GM10266 (cell line): Measurements from ENCODE around the gene MRPL48.
"Not testable (repeated sequence)": the region's sequence is repeated elsewhere in the genome, so short reads cannot be mapped to it uniquely, and the experiment has no call there.

Source experiments
- DNase-seq: peaks from one replicate; pipeline ENCODE4 v3.0.0; 2012; ENCODE audit errors: extremely low spot score
- TF ChIP-seq, protein P1 (sequence below): IDR thresholded peaks from 2 replicates; pipeline ENCODE4 v1.5.1; 2012; ENCODE audit warnings: mild to moderate bottlenecking, low read depth; ENCODE audit not compliant: control insufficient read depth, insufficient read depth; ENCODE audit errors: missing control alignments

Gene MRPL48

DNA sequence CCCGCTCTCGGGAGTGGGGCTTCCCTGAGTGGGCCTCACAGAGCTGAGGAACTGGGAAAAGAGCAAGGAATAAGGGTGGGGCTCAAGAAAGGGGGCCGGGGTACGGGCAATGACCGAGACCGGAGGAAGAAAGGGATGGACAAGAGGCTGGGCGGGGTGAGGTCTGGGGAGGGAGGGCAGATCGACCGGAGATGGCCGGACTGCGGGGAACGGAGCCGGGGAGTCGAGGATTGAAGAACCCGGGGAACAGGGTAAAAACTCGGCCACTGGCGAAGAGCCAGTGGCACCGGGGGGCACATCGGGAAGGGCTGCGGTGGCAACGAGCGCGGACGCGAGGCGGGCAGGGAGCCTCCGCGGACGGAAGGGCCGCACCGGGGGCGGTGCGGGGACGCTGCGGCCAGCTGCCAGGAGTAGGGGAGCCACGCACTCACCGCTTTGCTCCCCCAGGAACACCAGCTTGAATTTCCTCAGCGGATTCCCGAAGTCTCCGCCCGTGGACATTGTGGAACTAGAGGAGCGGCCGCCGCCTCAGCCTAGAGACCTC, 27.5 kb upstream of the MRPL48 start:
- DNase-seq: peak; percentile 32
- TF ChIP-seq, protein P1, sequence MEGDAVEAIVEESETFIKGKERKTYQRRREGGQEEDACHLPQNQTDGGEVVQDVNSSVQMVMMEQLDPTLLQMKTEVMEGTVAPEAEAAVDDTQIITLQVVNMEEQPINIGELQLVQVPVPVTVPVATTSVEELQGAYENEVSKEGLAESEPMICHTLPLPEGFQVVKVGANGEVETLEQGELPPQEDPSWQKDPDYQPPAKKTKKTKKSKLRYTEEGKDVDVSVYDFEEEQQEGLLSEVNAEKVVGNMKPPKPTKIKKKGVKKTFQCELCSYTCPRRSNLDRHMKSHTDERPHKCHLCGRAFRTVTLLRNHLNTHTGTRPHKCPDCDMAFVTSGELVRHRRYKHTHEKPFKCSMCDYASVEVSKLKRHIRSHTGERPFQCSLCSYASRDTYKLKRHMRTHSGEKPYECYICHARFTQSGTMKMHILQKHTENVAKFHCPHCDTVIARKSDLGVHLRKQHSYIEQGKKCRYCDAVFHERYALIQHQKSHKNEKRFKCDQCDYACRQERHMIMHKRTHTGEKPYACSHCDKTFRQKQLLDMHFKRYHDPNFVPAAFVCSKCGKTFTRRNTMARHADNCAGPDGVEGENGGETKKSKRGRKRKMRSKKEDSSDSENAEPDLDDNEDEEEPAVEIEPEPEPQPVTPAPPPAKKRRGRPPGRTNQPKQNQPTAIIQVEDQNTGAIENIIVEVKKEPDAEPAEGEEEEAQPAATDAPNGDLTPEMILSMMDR: no peak

DNA sequence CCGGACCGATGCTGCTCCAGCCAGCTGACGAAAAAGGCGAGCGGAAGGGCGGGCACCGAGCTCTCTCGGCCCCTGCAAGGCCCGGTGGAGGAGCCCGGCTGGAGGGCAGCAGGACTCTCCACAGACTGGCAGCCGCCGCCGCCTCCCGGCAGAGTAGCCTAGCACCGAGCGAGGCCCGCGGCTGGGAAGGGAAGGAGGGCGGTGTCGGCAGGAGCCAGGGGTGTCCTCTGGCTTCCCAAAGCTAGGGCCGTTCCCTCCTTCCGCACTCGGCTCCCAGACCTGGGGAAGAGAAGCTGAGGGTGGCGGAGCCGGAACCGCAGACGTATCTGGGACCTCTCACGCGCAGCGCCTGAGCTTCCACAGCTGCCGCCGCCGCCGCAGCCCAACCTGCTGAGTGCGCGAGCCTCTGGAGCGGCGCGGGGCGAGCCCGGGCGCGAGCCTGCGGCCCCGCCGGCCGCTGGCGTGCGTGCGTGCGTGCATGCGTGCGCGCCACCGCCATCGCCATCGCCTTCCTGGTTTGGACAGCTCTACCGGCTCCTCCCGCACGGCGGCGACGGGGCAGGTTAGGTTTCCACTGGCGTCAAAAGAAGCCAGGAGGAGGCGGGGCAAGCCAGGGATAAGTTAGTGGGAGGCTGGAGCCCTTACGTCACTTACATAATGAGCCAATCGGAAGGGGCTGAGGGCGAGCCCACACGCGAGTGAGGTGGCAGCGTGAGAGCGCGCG, 26.8 kb upstream of the MRPL48 start, which contains the start of gene RAB6A:
Gene RAB6A (minus strand): TSS at position 396 of the 724 bp plus-strand sequence. CDS start 439 bp downstream, outside the sequence.
- TF ChIP-seq, protein P1: peak; percentile 23
- DNase-seq: peak; percentile 98

DNA sequence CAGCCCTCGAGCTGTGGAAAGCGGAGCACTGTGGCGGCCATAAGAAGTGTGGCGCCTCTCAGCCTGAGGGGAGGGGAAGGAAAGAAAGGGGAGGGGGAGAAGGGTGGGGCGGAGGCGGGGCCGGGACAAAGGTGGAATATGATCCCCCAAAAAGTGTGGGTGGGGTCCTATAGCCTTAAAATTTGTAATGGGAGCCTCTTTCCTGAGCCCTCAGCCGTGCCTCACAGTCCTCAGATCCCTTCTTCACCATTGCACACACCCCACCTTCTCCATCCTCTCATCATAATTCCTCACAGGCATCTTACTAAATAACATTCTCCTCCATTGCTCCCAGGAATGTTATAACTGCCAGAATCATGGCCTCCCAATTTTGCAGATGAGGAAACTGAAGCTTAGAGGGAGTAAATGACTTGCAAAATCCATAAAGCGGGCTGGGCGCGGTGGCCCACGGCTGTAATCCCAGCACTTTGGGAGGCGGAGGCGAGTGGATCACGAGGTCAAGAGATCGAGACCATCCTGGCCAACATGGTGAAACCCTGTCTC, 26.2 kb upstream of the MRPL48 start:
- no peak for DNase-seq
- TF ChIP-seq, protein P1: no peak

DNA sequence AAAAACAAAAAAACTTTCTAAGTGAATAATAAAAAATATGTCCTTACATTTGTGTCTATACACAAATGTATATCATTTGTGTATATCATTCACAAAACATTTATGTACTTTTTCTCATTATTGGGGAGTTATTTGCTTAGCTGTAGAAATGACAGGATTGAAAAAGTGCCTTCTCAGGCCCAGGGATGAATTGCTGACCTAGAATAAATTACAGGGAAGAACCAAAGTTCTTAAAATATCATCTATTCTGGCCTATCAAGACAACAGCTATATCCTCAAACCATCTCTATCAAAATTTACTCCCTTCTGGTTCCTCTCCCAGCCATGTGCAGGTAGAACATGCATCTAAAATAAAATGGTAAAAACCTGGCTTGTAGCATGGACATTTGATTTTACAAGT, 24.9 kb upstream of the MRPL48 start:
- TF ChIP-seq, protein P1: no peak
- no peak for DNase-seq

DNA sequence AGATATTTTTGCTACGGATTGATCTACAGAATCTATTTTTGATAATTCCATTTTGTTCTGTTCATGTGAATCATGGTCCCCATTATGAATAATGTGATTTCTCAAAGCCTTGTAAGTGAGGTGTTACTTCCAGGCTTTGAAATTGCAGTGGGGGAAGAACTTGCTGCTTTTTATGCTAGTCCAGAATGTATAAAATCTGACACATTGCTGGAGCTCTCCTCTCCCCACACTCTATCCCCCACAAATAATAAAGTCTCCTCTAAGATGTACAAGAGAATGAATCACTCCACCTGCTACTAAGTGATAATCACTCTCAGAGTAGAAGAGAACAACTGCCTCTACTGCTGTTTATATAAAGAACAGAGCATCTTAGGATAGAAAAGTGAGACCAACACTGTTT, 20.9 kb upstream of the MRPL48 start:
- no peak for DNase-seq
- TF ChIP-seq, protein P1: no peak

DNA sequence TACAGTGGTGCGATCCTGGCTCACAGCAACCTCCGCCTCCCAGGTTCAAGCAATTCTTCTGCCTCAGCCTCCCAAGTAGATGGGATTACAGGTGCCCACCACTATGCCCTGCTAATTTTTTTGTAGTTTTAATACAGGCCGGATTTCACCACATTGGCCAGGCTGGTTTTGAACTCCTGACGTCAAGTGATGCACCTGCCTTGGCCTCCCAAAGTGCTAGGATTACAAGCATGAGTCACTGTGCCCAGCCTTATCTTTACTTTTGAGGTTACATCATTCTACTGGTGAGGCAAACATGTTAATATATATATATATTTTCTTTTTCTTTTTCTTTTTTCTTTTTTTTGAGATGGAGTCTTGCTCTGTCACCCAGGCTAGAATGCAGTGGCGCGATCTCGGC, 16.9 kb upstream of the MRPL48 start:
- not testable (repeated sequence) for DNase-seq

DNA sequence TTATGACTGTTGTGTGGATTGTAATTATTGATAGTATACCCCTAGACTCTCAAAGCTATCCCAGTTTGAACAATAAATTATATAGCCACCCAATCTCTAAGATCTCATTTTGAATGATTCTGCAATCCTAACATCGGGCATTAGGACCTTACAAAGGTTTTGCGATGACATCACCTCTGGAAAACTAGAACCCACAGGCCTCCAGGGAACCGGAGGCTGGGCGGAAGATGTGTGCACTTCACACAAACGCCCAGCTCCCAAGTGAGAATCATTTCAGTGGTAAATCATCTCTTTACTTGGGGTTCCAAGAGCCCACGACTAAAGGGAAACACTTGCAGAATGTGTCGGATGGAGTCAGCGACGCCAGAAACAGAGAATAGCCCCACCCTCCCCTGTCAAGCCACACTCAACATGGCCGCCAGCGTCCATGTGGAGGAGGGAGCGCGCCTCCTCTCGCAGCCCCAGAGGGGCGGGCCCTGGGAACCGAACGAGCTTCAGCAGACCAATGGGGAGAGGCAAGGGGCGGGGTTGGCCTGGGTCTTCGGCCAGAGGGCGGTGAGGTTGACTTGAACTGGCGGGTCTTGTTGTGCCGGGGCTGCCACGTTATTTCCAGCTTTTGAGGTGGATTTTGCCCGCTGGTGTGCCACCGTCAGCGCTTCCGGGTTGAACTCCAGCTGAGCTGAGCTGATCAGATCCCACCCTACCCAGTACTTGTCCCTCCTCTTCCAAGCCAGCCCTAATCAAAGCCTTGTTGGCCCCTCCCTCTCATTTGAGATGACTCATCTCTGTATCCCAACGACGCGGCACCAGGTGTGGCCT, 8.4 kb upstream of the MRPL48 start:
- DNase-seq: peak; percentile 97
- TF ChIP-seq, protein P1: no peak
